ENCODE measurements around the gene FANCC.
"Not testable (repeated sequence)": the region's sequence is repeated elsewhere in the genome, so short reads cannot be mapped to it uniquely, and the experiment has no call there.

FANCC gene

GRCh38 chr9:95327239-95327865 is 9.8 kb upstream of the FANCC start:
- no peak for DNase-seq

GRCh38 chr9:95325221-95325620 is 7.7 kb upstream of the FANCC start:
- DNase-seq, result no peak

- DNase-seq, result no peak
These were observed 343 bp upstream of the FANCC start for GRCh38 chr9:95317893-95318211.

GRCh38 chr9:95316794-95317118 is 753 bp downstream of the FANCC start:
- peak; percentile 85 for DNase-seq

GRCh38 chr9:95316274-95316673 is 1.2 kb downstream of the FANCC start:
- DNase-seq, result no peak

- no peak for DNase-seq
These were observed 2.3 kb downstream of the FANCC start for GRCh38 chr9:95315108-95315746.

GRCh38 chr9:95313010-95313498 is 4.5 kb downstream of the FANCC start:
- peak; percentile 79 for DNase-seq

- DNase-seq, result no peak
These were observed 5.5 kb downstream of the FANCC start for GRCh38 chr9:95311961-95312360.

GRCh38 chr9:95307538-95307937 is 10.0 kb downstream of the FANCC start:
- no peak for DNase-seq

- DNase-seq, result no peak
These were observed 10.7 kb downstream of the FANCC start for GRCh38 chr9:95306819-95307218.

GRCh38 chr9:95305770-95306492 is 11.6 kb downstream of the FANCC start:
- DNase-seq, result no peak

GRCh38 chr9:95302479-95302878 is 15.0 kb downstream of the FANCC start:
- no peak for DNase-seq

- DNase-seq, result no peak
These were observed 19.7 kb downstream of the FANCC start for GRCh38 chr9:95297760-95298159.

- DNase-seq, result no peak
These were observed 20.2 kb downstream of the FANCC start for GRCh38 chr9:95297316-95297715.

GRCh38 chr9:95296761-95297160 is 20.7 kb downstream of the FANCC start:
- DNase-seq, result no peak

GRCh38 chr9:95293296-95293695 is 24.2 kb downstream of the FANCC start:
- not testable (repeated sequence) for DNase-seq

- DNase-seq, result no peak
These were observed 25.3 kb downstream of the FANCC start for GRCh38 chr9:95292226-95292625.

- DNase-seq, result no peak
These were observed 31.4 kb downstream of the FANCC start for GRCh38 chr9:95286151-95286550.

- DNase-seq, result no peak
These were observed 32.2 kb downstream of the FANCC start for GRCh38 chr9:95285307-95285706.

- DNase-seq, result no peak
These were observed 33.1 kb downstream of the FANCC start for GRCh38 chr9:95284162-95285080.

GRCh38 chr9:95283673-95284072 is 33.8 kb downstream of the FANCC start:
- no peak for DNase-seq

GRCh38 chr9:95282332-95282731 is 35.2 kb downstream of the FANCC start:
- no peak for DNase-seq

- DNase-seq, result no peak
These were observed 36.8 kb downstream of the FANCC start for GRCh38 chr9:95280745-95281144.

All from NCI-H1105 (cell line).